Mesodermal cell (in vitro differentiated cells): ENCODE measurements around the gene ENTHD1.

ENCODE experiments used
- H3K27ac ChIP-seq: 2 replicates; pipeline ENCODE4 v1.7.0; 2013; ENCODE audit warnings: mild to moderate bottlenecking, low read depth, low read length, moderate library complexity; ENCODE audit not compliant: severe bottlenecking
- H3K36me3 ChIP-seq: 2 replicates; pipeline ENCODE4 v1.7.1; 2013; ENCODE audit warnings: mild to moderate bottlenecking, low read length, moderate library complexity; ENCODE audit not compliant: control insufficient read depth, insufficient read depth
- H3K4me1 ChIP-seq: one replicate; pipeline ENCODE4 v1.7.1; 2013; ENCODE audit warnings: mild to moderate bottlenecking, low read length; ENCODE audit not compliant: insufficient read depth, control insufficient read depth, poor library complexity, severe bottlenecking
- H3K4me3 ChIP-seq: 2 replicates; pipeline ENCODE4 v1.7.0; 2013; ENCODE audit warnings: low read length, control low read depth, mild to moderate bottlenecking; ENCODE audit not compliant: insufficient read depth, poor library complexity, severe bottlenecking; ENCODE audit errors: extremely low read depth
- H3K9me3 ChIP-seq: 2 replicates; pipeline ENCODE4 v1.7.1; 2013; ENCODE audit warnings: mild to moderate bottlenecking, low read length, moderate library complexity; ENCODE audit not compliant: control insufficient read depth
- WGBS, 2 experiments: methylation state at CpG; one replicate each; pipeline ENCODE4 v1.1.5; 2013; ENCODE audit warnings: missing lambda C conversion rate in 2 of 2; ENCODE audit not compliant: insufficient coverage in 2 of 2; 5-methylcytosine and 5-hydroxymethylcytosine counted together

ENTHD1 gene

GRCh38 chr22:39724390-39724789 lies 169.2 kb downstream of the ENTHD1 start:
- Histone ChIP-seq H3K4me3 (no peak overlapping the region), H3K4me1 (peaks cover 13% of the 10 kb centered on the region), H3K36me3 (no peaks in the 10 kb centered on the region), H3K27ac (no peak overlapping the region), H3K9me3 (no peaks in the 10 kb centered on the region)
- 83 to 94% methylated on average over 2 to 4 of the region's 4 CpGs for WGBS, 2 experiments

- H3K9me3 ChIP-seq = no peaks in the 10 kb centered on the region
- 80 to 92% methylated on average over 2 to 3 of the region's 3 CpGs for WGBS, 2 experiments
- no peak overlapping the region for H3K27ac ChIP-seq
- peaks cover 13% of the 10 kb centered on the region for H3K4me1 ChIP-seq
- H3K4me3 ChIP-seq = no peak overlapping the region
- H3K36me3 ChIP-seq = no peaks in the 10 kb centered on the region
Measured at GRCh38 chr22:39723899-39724351, 169.6 kb downstream of the ENTHD1 start.

GRCh38 chr22:39723463-39723862 lies 170.1 kb downstream of the ENTHD1 start:
- WGBS, 2 experiments = 92 to 94% methylated on average over 8 to 9 of the region's 10 CpGs
- H3K4me3 ChIP-seq = no peak overlapping the region
- no peaks in the 10 kb centered on the region for H3K9me3 ChIP-seq
- peaks cover 13% of the 10 kb centered on the region for H3K4me1 ChIP-seq
- no peaks in the 10 kb centered on the region for H3K36me3 ChIP-seq
- H3K27ac ChIP-seq = no peak overlapping the region

GRCh38 chr22:39722501-39722900 lies 171.1 kb downstream of the ENTHD1 start:
- no peaks in the 10 kb centered on the region for H3K9me3 ChIP-seq
- no peak overlapping the region for H3K4me3 ChIP-seq
- no peak overlapping the region for H3K27ac ChIP-seq
- H3K36me3 ChIP-seq = no peaks in the 10 kb centered on the region
- 95 to 100% methylated on average over 2 to 4 of the region's 4 CpGs for WGBS, 2 experiments
- H3K4me1 ChIP-seq = peaks cover 13% of the 10 kb centered on the region

GRCh38 chr22:39722032-39722325 lies 171.6 kb downstream of the ENTHD1 start:
- Histone ChIP-seq H3K36me3 (no peaks in the 10 kb centered on the region), H3K4me3 (no peak overlapping the region), H3K4me1 (peaks cover 13% of the 10 kb centered on the region), H3K27ac (no peak overlapping the region), H3K9me3 (no peaks in the 10 kb centered on the region)
- 79 to 94% methylated on average over 4 of the region's 6 CpGs for WGBS, 2 experiments

- no peaks in the 10 kb centered on the region for H3K36me3 ChIP-seq
- no peak overlapping the region for H3K27ac ChIP-seq
- H3K9me3 ChIP-seq = no peaks in the 10 kb centered on the region
- H3K4me1 ChIP-seq = peaks cover 13% of the 10 kb centered on the region
- H3K4me3 ChIP-seq = no peak overlapping the region
- WGBS, 2 experiments = 63 to 68% methylated on average over 7 to 8 of the region's 9 CpGs
Measured at GRCh38 chr22:39721206-39722031, 172.1 kb downstream of the ENTHD1 start.

GRCh38 chr22:39719559-39720450 lies 173.8 kb downstream of the ENTHD1 start:
- no peaks in the 10 kb centered on the region for H3K9me3 ChIP-seq
- WGBS, 2 experiments = 59 to 62% methylated on average over 9 to 11 of the region's 15 CpGs
- H3K4me3 ChIP-seq = no peak overlapping the region
- no peak overlapping the region for H3K27ac ChIP-seq
- H3K36me3 ChIP-seq = no peaks in the 10 kb centered on the region
- H3K4me1 ChIP-seq = peaks cover 13% of the 10 kb centered on the region

GRCh38 chr22:39718921-39719475 lies 174.6 kb downstream of the ENTHD1 start:
- Histone ChIP-seq H3K4me1 (peaks cover 11% of the 10 kb centered on the region), H3K36me3 (no peaks in the 10 kb centered on the region), H3K4me3 (no peak overlapping the region), H3K27ac (no peak overlapping the region), H3K9me3 (no peaks in the 10 kb centered on the region)
- 93 to 98% methylated on average over 8 of the region's 8 CpGs for WGBS, 2 experiments

- 95 to 98% methylated on average over 6 to 7 of the region's 7 CpGs for WGBS, 2 experiments
- no peaks in the 10 kb centered on the region for H3K9me3 ChIP-seq
- peaks cover 8% of the 10 kb centered on the region for H3K4me1 ChIP-seq
- no peaks in the 10 kb centered on the region for H3K36me3 ChIP-seq
- H3K4me3 ChIP-seq = no peak overlapping the region
- no peak overlapping the region for H3K27ac ChIP-seq
Measured at GRCh38 chr22:39718206-39718605, 175.4 kb downstream of the ENTHD1 start.

GRCh38 chr22:39717099-39717498 lies 176.5 kb downstream of the ENTHD1 start:
- 85 to 92% methylated on average over 8 of the region's 8 CpGs for WGBS, 2 experiments
- Histone ChIP-seq H3K27ac (no peak overlapping the region), H3K4me1 (peaks cover 8% of the 10 kb centered on the region), H3K4me3 (no peak overlapping the region), H3K36me3 (no peaks in the 10 kb centered on the region), H3K9me3 (no peaks in the 10 kb centered on the region)
